Neural cell (in vitro differentiated cells): Measurements from ENCODE around the gene HIVEP3. TPM values are rescaled to one million over a fixed set of nuclear protein-coding genes. Genes with fewer than 3 reads are reported as not detected.

Experiments
- H2AFZ ChIP-seq: fragments of 200-600, 300-800 bp; sonication (generic), shearing (Covaris generic); 2 replicates; pipeline ENCODE4 v1.6.0; 2014; ENCODE audit warnings: low read depth, mild to moderate bottlenecking, antibody characterized with exemption, low read length, moderate library complexity
- H3F3A ChIP-seq: fragments of 200-600 bp; shearing (Covaris generic); 2 replicates; pipeline ENCODE4 v1.6.1; 2016; ENCODE audit warnings: mild to moderate bottlenecking, moderate library complexity, mixed read lengths, antibody characterized with exemption, low read length; ENCODE audit not compliant: insufficient read depth, poor library complexity, severe bottlenecking
- H3K27ac ChIP-seq: fragments of 200-600, 300-800 bp; sonication (generic), shearing (Covaris generic); 2 replicates; pipeline ENCODE4 v1.5.1; 2014; ENCODE audit warnings: mild to moderate bottlenecking, low read length, moderate library complexity
- H3K27me3 ChIP-seq: fragments of 300-800, 200-600 bp; sonication (generic), shearing (Covaris generic); 2 replicates; pipeline ENCODE4 v1.6.0; 2014; ENCODE audit warnings: mild to moderate bottlenecking, low read depth, low read length, moderate library complexity; ENCODE audit not compliant: insufficient read depth
- H3K36me3 ChIP-seq: fragments of 300-800, 200-600 bp; sonication (generic), shearing (Covaris generic); 2 replicates; pipeline ENCODE4 v1.5.1; 2014; ENCODE audit warnings: mild to moderate bottlenecking, antibody characterized with exemption, low read length, moderate library complexity; ENCODE audit not compliant: insufficient read depth
- H3K4me2 ChIP-seq: fragments of 300-800, 200-600 bp; sonication (generic), shearing (Covaris generic); 2 replicates; pipeline ENCODE4 v1.6.0; 2014; ENCODE audit warnings: mild to moderate bottlenecking, low read length
- H3K4me3 ChIP-seq: fragments of 300-800, 200-600 bp; sonication (generic), shearing (Covaris generic); 2 replicates; pipeline ENCODE4 v1.5.1; 2014; ENCODE audit warnings: mild to moderate bottlenecking, low read length, moderate library complexity
- H3K79me2 ChIP-seq: fragments of 200-600 bp; shearing (Covaris generic); replicated peaks from 2 replicates; pipeline ENCODE4 v1.6.0; 2014; ENCODE audit warnings: mild to moderate bottlenecking, low read length, moderate library complexity; ENCODE audit not compliant: insufficient read depth
- H3K9ac ChIP-seq: fragments of 300-800, 200-600 bp; sonication (generic), shearing (Covaris generic); 2 replicates; pipeline ENCODE4 v1.6.1; 2016; ENCODE audit warnings: mild to moderate bottlenecking, low read length, mixed read lengths
- H3K9me2 ChIP-seq: fragments of 200-600 bp; shearing (Covaris generic); 2 replicates; pipeline ENCODE4 v1.6.1; 2016; ENCODE audit warnings: mild to moderate bottlenecking, low read length, mixed read lengths; ENCODE audit not compliant: insufficient read depth
- H3K9me3 ChIP-seq: fragments of 200-600, 300-800 bp; sonication (generic), shearing (Covaris generic); 2 replicates; pipeline ENCODE4 v1.6.1; 2016; ENCODE audit warnings: mild to moderate bottlenecking, mixed run types, low read length, moderate library complexity, mixed read lengths
- H4K20me1 ChIP-seq: fragments of 200-600 bp; shearing (Covaris generic); 2 replicates; pipeline ENCODE4 v1.6.1; 2016; ENCODE audit warnings: mild to moderate bottlenecking, mixed run types; ENCODE audit not compliant: insufficient read depth
- EP300 ChIP-seq: fragments of 450-650 bp; conservative IDR thresholded peaks from 2 replicates; pipeline ENCODE4 v1.6.1; 2014; ENCODE audit warnings: antibody characterized with exemption, mild to moderate bottlenecking, moderate library complexity; ENCODE audit not compliant: poor library complexity, severe bottlenecking
- EZH2 ChIP-seq: fragments of 200-600, 300-800 bp; shearing (Covaris generic), sonication (generic); IDR thresholded peaks from 2 replicates; pipeline ENCODE4 v1.6.1; 2014; ENCODE audit warnings: antibody characterized with exemption, low read length, borderline replicate concordance, mild to moderate bottlenecking; ENCODE audit not compliant: insufficient read depth, poor library complexity, severe bottlenecking
- MXI1 ChIP-seq: fragments of 450-650 bp; conservative IDR thresholded peaks from 2 replicates; pipeline ENCODE4 v1.6.1; 2014; ENCODE audit warnings: antibody characterized with exemption, mild to moderate bottlenecking; ENCODE audit not compliant: poor library complexity, severe bottlenecking
- POLR2AphosphoS5 ChIP-seq: IDR thresholded peaks from 2 replicates; pipeline ENCODE4 v1.6.1; 2012
- RAD21 ChIP-seq: fragments of 450-650 bp; conservative IDR thresholded peaks from 2 replicates; pipeline ENCODE4 v1.6.1; 2014; ENCODE audit warnings: antibody characterized with exemption, mild to moderate bottlenecking, moderate library complexity
- SMC3 ChIP-seq: fragments of 450-650 bp; conservative IDR thresholded peaks from 2 replicates; pipeline ENCODE4 v1.6.1; 2014; ENCODE audit warnings: antibody characterized with exemption, mild to moderate bottlenecking, moderate library complexity; ENCODE audit not compliant: poor library complexity
- TAF1 ChIP-seq: IDR thresholded peaks from 2 replicates; pipeline ENCODE4 v1.6.1; 2012; ENCODE audit warnings: low read depth
- polyA plus RNA-seq: library from polyadenylated mRNA; depleted of rRNA; stranded (reverse); fragments of >200 nt; gene quantifications from 2 replicates; pipeline ENCODE4 v1.2.3, GENCODE V29; 2014
- TF ChIP-seq, protein P1 (sequence below): fragments of 450-650 bp; IDR thresholded peaks from 2 replicates; pipeline ENCODE4 v1.5.1; 2014; ENCODE audit warnings: antibody characterized with exemption, mild to moderate bottlenecking, moderate library complexity; ENCODE audit not compliant: poor library complexity, severe bottlenecking
- TF ChIP-seq, protein P2 (sequence below): IDR thresholded peaks from 2 replicates; pipeline ENCODE4 v1.6.1; 2012; ENCODE audit warnings: borderline replicate concordance

Gene HIVEP3
- polyA plus RNA-seq, 1 donor from 2014 or later = 2.6 TPM

DNA sequence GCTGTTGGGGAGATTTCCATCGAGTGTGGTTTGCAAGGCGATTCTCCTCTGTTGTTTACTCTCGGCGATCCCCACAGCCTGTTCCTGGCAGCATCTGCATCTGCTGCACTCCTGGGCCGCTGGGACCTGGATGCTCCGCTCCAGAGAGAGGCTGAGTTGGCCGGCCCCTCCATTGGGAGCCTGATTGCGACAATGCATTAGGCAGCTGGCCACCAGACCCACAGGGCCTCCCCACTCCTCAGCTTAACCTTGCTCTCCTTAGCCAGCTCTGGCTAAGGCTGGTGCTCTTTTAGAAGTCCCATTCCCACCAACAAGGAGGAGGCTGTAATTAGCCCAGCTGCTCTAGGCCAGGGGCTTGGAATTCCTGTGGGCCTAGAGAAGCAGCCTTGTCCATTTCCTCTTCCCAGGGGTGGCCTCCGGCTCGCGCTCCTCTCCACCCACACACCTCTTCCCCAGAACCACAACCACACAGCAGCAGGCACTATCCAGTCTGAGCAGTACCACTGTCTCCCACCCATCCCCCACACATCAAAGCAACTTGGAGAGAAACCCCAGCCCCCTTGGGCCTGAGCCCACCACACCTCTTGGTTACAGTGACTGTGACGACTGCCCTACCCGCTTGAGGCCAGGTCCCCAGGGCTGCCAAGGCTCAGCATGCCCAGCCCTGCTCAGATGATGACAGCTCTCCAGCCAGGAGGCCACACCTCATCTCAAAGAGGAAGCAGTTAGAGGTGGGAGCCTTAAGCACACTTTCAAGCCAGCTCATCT lies 240.4 kb downstream of the HIVEP3 start:
- H2AFZ ChIP-seq = no peak overlapping the region
- H3K79me2 ChIP-seq = no peaks in the 10 kb centered on the region
- H3K27ac ChIP-seq = no peak overlapping the region
- no peak overlapping the region for H3K4me3 ChIP-seq
- no peak overlapping the region for H3K9ac ChIP-seq
- H3K4me2 ChIP-seq = no peak overlapping the region
- no peaks in the 10 kb centered on the region for H3K36me3 ChIP-seq
- H3K27me3 ChIP-seq = no peaks in the 10 kb centered on the region
- no peaks in the 10 kb centered on the region for H3F3A ChIP-seq
- no peaks in the 10 kb centered on the region for H3K9me3 ChIP-seq
- TF ChIP-seq EP300 (no peak), RAD21 (no peak), MXI1 (no peak), POLR2AphosphoS5 (no peak), EZH2 (no peak), TAF1 (no peak), SMC3 (no peak)
- TF ChIP-seq, protein P1, sequence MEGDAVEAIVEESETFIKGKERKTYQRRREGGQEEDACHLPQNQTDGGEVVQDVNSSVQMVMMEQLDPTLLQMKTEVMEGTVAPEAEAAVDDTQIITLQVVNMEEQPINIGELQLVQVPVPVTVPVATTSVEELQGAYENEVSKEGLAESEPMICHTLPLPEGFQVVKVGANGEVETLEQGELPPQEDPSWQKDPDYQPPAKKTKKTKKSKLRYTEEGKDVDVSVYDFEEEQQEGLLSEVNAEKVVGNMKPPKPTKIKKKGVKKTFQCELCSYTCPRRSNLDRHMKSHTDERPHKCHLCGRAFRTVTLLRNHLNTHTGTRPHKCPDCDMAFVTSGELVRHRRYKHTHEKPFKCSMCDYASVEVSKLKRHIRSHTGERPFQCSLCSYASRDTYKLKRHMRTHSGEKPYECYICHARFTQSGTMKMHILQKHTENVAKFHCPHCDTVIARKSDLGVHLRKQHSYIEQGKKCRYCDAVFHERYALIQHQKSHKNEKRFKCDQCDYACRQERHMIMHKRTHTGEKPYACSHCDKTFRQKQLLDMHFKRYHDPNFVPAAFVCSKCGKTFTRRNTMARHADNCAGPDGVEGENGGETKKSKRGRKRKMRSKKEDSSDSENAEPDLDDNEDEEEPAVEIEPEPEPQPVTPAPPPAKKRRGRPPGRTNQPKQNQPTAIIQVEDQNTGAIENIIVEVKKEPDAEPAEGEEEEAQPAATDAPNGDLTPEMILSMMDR = no peak
- TF ChIP-seq, protein P2, sequence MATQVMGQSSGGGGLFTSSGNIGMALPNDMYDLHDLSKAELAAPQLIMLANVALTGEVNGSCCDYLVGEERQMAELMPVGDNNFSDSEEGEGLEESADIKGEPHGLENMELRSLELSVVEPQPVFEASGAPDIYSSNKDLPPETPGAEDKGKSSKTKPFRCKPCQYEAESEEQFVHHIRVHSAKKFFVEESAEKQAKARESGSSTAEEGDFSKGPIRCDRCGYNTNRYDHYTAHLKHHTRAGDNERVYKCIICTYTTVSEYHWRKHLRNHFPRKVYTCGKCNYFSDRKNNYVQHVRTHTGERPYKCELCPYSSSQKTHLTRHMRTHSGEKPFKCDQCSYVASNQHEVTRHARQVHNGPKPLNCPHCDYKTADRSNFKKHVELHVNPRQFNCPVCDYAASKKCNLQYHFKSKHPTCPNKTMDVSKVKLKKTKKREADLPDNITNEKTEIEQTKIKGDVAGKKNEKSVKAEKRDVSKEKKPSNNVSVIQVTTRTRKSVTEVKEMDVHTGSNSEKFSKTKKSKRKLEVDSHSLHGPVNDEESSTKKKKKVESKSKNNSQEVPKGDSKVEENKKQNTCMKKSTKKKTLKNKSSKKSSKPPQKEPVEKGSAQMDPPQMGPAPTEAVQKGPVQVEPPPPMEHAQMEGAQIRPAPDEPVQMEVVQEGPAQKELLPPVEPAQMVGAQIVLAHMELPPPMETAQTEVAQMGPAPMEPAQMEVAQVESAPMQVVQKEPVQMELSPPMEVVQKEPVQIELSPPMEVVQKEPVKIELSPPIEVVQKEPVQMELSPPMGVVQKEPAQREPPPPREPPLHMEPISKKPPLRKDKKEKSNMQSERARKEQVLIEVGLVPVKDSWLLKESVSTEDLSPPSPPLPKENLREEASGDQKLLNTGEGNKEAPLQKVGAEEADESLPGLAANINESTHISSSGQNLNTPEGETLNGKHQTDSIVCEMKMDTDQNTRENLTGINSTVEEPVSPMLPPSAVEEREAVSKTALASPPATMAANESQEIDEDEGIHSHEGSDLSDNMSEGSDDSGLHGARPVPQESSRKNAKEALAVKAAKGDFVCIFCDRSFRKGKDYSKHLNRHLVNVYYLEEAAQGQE = no peak
- H4K20me1 ChIP-seq = no peaks in the 10 kb centered on the region
- H3K9me2 ChIP-seq = no peaks in the 10 kb centered on the region

DNA sequence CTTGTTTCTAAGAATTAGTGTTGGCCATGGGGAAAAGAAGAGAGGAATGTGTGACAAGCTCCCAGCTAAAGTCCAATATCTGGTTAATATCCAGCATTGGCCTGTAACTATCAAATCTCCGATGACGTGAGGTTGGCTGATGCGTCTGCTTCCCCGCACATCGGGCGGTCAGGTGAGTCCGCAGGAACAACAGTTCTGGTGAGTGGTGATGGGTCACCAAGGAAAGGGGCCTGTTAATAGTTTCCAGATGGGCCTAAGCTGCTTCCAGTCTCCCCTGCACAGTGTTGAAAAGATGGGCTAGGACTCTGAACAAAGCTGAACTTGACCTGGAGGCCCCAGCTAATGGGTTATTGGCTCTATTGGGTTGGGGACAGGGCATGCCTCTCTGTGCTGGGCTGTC lies 241.1 kb downstream of the HIVEP3 start:
- Histone ChIP-seq H4K20me1 (no peaks in the 10 kb centered on the region), H3K4me2 (no peak overlapping the region), H3K27ac (no peak overlapping the region), H3K36me3 (no peaks in the 10 kb centered on the region), H2AFZ (no peak overlapping the region), H3K27me3 (no peaks in the 10 kb centered on the region), H3K9me3 (no peaks in the 10 kb centered on the region), H3K9me2 (no peaks in the 10 kb centered on the region), H3F3A (no peaks in the 10 kb centered on the region), H3K79me2 (no peaks in the 10 kb centered on the region), H3K4me3 (no peak overlapping the region), H3K9ac (no peak overlapping the region)
- TF ChIP-seq SMC3 (no peak), POLR2AphosphoS5 (no peak), MXI1 (no peak), TAF1 (no peak)
- TF ChIP-seq, protein P2 = no peak
